HG02588 (cell line): ENCODE data around the gene ERBB2.
"Not testable (repeated sequence)": the region's sequence is repeated elsewhere in the genome, so short reads cannot be mapped to it uniquely, and the experiment has no call there.

ENCODE experiments used
- ATAC-seq: cut with Tn5 transposase; IDR thresholded peaks from one replicate; pipeline ENCODE4 v1.9.1; 2021; ENCODE audit warnings: mild to moderate bottlenecking, moderate library complexity; ENCODE audit not compliant: unreplicated experiment

ERBB2 gene

GRCh38 chr17:39701784-39702422, 2.0 kb downstream of the ERBB2 start:
- no peak for ATAC-seq

GRCh38 chr17:39702901-39703893, 3.3 kb downstream of the ERBB2 start:
- ATAC-seq = no peak

- no peak for ATAC-seq
These were observed 4.0 kb downstream of the ERBB2 start for GRCh38 chr17:39703913-39704312.

- ATAC-seq = no peak
These were observed 5.1 kb downstream of the ERBB2 start for GRCh38 chr17:39704821-39705551.

- ATAC-seq = no peak
These were observed 6.0 kb downstream of the ERBB2 start for GRCh38 chr17:39705786-39706348.

- ATAC-seq = no peak
These were observed 6.5 kb downstream of the ERBB2 start for GRCh38 chr17:39706383-39706782.

- ATAC-seq = no peak
These were observed 7.1 kb downstream of the ERBB2 start for GRCh38 chr17:39706921-39707337.

- ATAC-seq = no peak
These were observed 9.6 kb downstream of the ERBB2 start for GRCh38 chr17:39709319-39709997.

GRCh38 chr17:39709998-39710964, 10.4 kb downstream of the ERBB2 start:
- ATAC-seq = no peak

- not testable (repeated sequence) for ATAC-seq
These were observed 11.2 kb downstream of the ERBB2 start for GRCh38 chr17:39711071-39711470.

- no peak for ATAC-seq
These were observed 12.0 kb downstream of the ERBB2 start for GRCh38 chr17:39711851-39712250.

- ATAC-seq = no peak
These were observed 14.4 kb downstream of the ERBB2 start for GRCh38 chr17:39714234-39714633.

GRCh38 chr17:39715375-39716072, 15.7 kb downstream of the ERBB2 start:
- ATAC-seq = no peak

- ATAC-seq = no peak
These were observed 16.4 kb downstream of the ERBB2 start for GRCh38 chr17:39716073-39716818.

GRCh38 chr17:39716879-39717536, 17.1 kb downstream of the ERBB2 start:
- no peak for ATAC-seq

- no peak for ATAC-seq
These were observed 17.8 kb downstream of the ERBB2 start for GRCh38 chr17:39717660-39718059.

GRCh38 chr17:39719563-39720355, 19.9 kb downstream of the ERBB2 start:
- no peak for ATAC-seq
